Endothelial cell of umbilical vein (primary cell): ENCODE results near the gene MEIG1. TPM values are rescaled to one million over a fixed set of nuclear protein-coding genes. Genes with fewer than 3 reads are reported as not detected.

Source experiments
- BruUV-seq: library from RNA; stranded (reverse); fragments of 400-500 nt; replicated peaks from 2 replicates; lab custom pipeline; 2021; lab: Mats Ljungman, UMichigan
- CTCF ChIA-PET: fragments of 300-600, 350-600 bp; sonication (Branson Sonifier 250); formaldehyde crosslinking; loops from one replicate; lab custom pipeline; 2021; ENCODE audit warnings: antibody characterized with exemption, inconsistent platforms; lab: Charles Lee
- POLR2A ChIA-PET: fragments of 300-600, 350-600 bp; sonication (Branson Sonifier 250); formaldehyde crosslinking; loops from one replicate; lab custom pipeline; 2021; ENCODE audit warnings: antibody characterized with exemption, inconsistent platforms; lab: Charles Lee
- DNase-seq: peaks from one replicate; pipeline ENCODE4 v3.0.0-alpha.2; 2011; ENCODE audit warnings: low read depth, low spot score
- FAIRE-seq: peaks from 2 replicates; lab custom pipeline; 2011; peaks lifted over from hg19 to GRCh38; lab: Jason Lieb, UNC
- H2AFZ ChIP-seq: 2 replicates; pipeline ENCODE4 v1.6.0; 2012; ENCODE audit warnings: low read depth, low read length, control low read depth, inconsistent platforms
- H3K27ac ChIP-seq: 2 replicates; pipeline ENCODE4 v1.5.1; 2011; ENCODE audit warnings: low read depth, mild to moderate bottlenecking, control low read depth, low read length, moderate library complexity; ENCODE audit not compliant: insufficient read depth
- H3K27me3 ChIP-seq, 2 experiments: 2 replicates each; pipeline versions ENCODE4 v1.6.0 to v1.6.1; 2011; ENCODE audit warnings: low read length in 2 of 2, mixed read lengths in 1 of 2; ENCODE audit not compliant: control insufficient read depth in 2 of 2, insufficient read depth in 2 of 2
- H3K36me3 ChIP-seq, 2 experiments: 2 replicates in 1 of 2; 3 replicates in 1 of 2; pipeline ENCODE4 v1.5.1; 2011; ENCODE audit warnings: low read length in 2 of 2, mild to moderate bottlenecking in 1 of 2, moderate library complexity in 1 of 2; ENCODE audit not compliant: control insufficient read depth in 2 of 2, insufficient read depth in 2 of 2; ENCODE audit errors: extremely low read depth in 1 of 2
- H3K4me1 ChIP-seq: 3 replicates; pipeline ENCODE4 v1.5.1; 2011; ENCODE audit warnings: mild to moderate bottlenecking, low read length; ENCODE audit not compliant: control insufficient read depth, insufficient read depth; ENCODE audit errors: extremely low read depth
- H3K4me2 ChIP-seq: 2 replicates; pipeline ENCODE4 v1.6.1; 2011; ENCODE audit warnings: low read length, control low read depth, mixed read lengths; ENCODE audit not compliant: insufficient read depth
- H3K4me3 ChIP-seq, 3 experiments: fragments of 200-600 bp in 1 of 3; sonication (generic), shearing (Covaris generic) in 1 of 3; replicated peaks in 1 of 3; 2 replicates each; pipeline ENCODE4 v1.5.1; 2011 to 2016; ENCODE audit warnings: control low read depth in 3 of 3, low read length in 3 of 3, mild to moderate bottlenecking in 2 of 3, inconsistent platforms in 1 of 3, low read depth in 1 of 3, moderate library complexity in 1 of 3; ENCODE audit not compliant: insufficient read depth in 1 of 3
- H3K79me2 ChIP-seq: 2 replicates; pipeline ENCODE4 v1.6.0; 2012; ENCODE audit warnings: low read length, inconsistent platforms; ENCODE audit not compliant: control insufficient read depth, insufficient read depth
- H3K9ac ChIP-seq: replicated peaks from 2 replicates; pipeline ENCODE3; 2011; ENCODE audit warnings: low read length, control low read depth; ENCODE audit not compliant: insufficient read depth; ENCODE audit errors: extremely low read depth
- H3K9me1 ChIP-seq: replicated peaks from 3 replicates; pipeline ENCODE4 v1.6.0; 2011; ENCODE audit warnings: mild to moderate bottlenecking, low read length; ENCODE audit not compliant: control insufficient read depth, insufficient read depth; ENCODE audit errors: extremely low read depth
- H3K9me3 ChIP-seq: replicated peaks from 2 replicates; pipeline ENCODE4 v1.5.1; 2012; ENCODE audit warnings: low read length, inconsistent platforms; ENCODE audit not compliant: control insufficient read depth, insufficient read depth
- H4K20me1 ChIP-seq: replicated peaks from 2 replicates; pipeline ENCODE3; 2011; ENCODE audit warnings: mild to moderate bottlenecking, low read length; ENCODE audit not compliant: control insufficient read depth, insufficient read depth; ENCODE audit errors: extremely low read depth
- EZH2 ChIP-seq: IDR thresholded peaks from 2 replicates; pipeline ENCODE4 v1.6.1; 2012; ENCODE audit warnings: borderline replicate concordance, low read depth, mild to moderate bottlenecking, moderate library complexity, low read length, inconsistent platforms; ENCODE audit not compliant: severe bottlenecking
- FOS ChIP-seq: IDR thresholded peaks from 2 replicates; pipeline ENCODE4 v1.6.1; 2011; ENCODE audit warnings: mild to moderate bottlenecking, low read length, moderate library complexity, borderline replicate concordance; ENCODE audit not compliant: insufficient read depth
- GATA2 ChIP-seq: IDR thresholded peaks from 2 replicates; pipeline ENCODE4 v1.7.0; 2011; ENCODE audit warnings: low read depth, mild to moderate bottlenecking, moderate library complexity, mixed read lengths, low read length; ENCODE audit not compliant: insufficient read length, insufficient read depth
- JUN ChIP-seq: IDR thresholded peaks from 2 replicates; pipeline ENCODE4 v1.6.1; 2011; ENCODE audit warnings: borderline replicate concordance, low read depth; ENCODE audit not compliant: insufficient read length, insufficient read depth
- MAX ChIP-seq: IDR thresholded peaks from 2 replicates; pipeline ENCODE4 v1.6.1; 2011; ENCODE audit not compliant: insufficient read depth, insufficient read length
- MYC ChIP-seq: IDR thresholded peaks from one replicate; pipeline ENCODE4 v1.6.1; 2011; ENCODE audit warnings: mild to moderate bottlenecking, low read depth, low read length
- POLR2A ChIP-seq: IDR thresholded peaks from 2 replicates; pipeline ENCODE4 v1.6.1; 2012; ENCODE audit warnings: low read depth, mild to moderate bottlenecking, control low read depth, low read length
- POLR2AphosphoS5 ChIP-seq: IDR thresholded peaks from 2 replicates; pipeline ENCODE4 v1.6.1; 2012; ENCODE audit warnings: low read depth, mild to moderate bottlenecking, control low read depth, low read length, moderate library complexity; ENCODE audit not compliant: insufficient read depth
- dilution Hi-C: fragments of 300-500 bp; cut with MboI; formaldehyde crosslinking; loops from one replicate; pipeline ENCODE4 v1.15.0; 2019; ENCODE audit warnings: low sequenced_read_pairs; ENCODE audit not compliant: extremely low pct_ligation_motif_present
- intact Hi-C: fragments of 100-400 bp; cut with micrococcal nuclease; formaldehyde crosslinking; loops from one replicate; pipeline ENCODE4 v1.10.0; 2022
- polyA plus RNA-seq, 4 experiments: library from polyadenylated mRNA; depleted of rRNA in 3 of 4; stranded (reverse) in 3 of 4; unstranded in 1 of 4; fragments of >200 nt; gene quantifications; 2 replicates each; pipeline versions ENCODE4 v1.2.1 to v1.2.3, GENCODE V29; 2011 to 2012; ENCODE audit warnings: missing spikeins in 1 of 4
- total RNA-seq: library from RNA; stranded (reverse); gene quantifications from 2 replicates; pipeline ENCODE4 v1.2.3, GENCODE V29; 2021
- TF ChIP-seq, protein P1 (sequence below), 2 donors: IDR thresholded peaks; 1 replicate in 1 of 2; 2 replicates in 1 of 2; pipeline ENCODE4 v1.5.1; 2011; ENCODE audit warnings: low read length in 2 of 2, mild to moderate bottlenecking in 2 of 2, moderate library complexity in 2 of 2, control low read depth in 1 of 2, inconsistent platforms in 1 of 2, low read depth in 1 of 2; ENCODE audit not compliant: insufficient read depth in 1 of 2; ENCODE audit errors: extremely low read depth in 1 of 2

MEIG1 gene
- total and polyA plus RNA-seq, 2 donors (not counting 3 experiments of a cell fraction or from before 2014, with no cell fraction given) = 0.23 TPM; not detected in 1

DNA sequence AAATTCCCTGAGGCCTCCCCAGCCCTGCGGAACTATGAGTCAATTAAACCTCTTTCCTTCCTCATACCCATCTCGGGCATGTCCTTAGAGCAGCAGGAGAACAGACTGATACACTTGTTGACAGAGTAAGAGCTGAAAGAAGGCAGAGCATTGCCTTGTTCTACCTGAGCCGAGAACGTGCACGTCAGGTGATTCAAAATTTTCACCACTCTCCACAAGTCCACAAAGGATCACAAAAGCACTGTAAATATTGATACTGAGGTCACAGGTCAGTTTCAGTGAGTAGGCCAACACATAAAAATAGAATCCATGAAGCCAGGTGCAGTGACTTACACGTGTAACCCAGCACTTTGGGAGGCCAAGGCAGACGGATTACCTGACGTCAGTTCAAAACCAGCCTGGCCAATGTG lies 33.1 kb upstream of the MEIG1 start:
- dilution Hi-C loops = no loop called here
- no peak for FAIRE-seq

GRCh38 chr10:14926722-14927416 lies 32.3 kb upstream of the MEIG1 start:
- H3K4me1 ChIP-seq = no peaks in the 10 kb centered on the region
- no peak overlapping the region for H3K27ac ChIP-seq
- H3K27me3 ChIP-seq = no peaks in the 10 kb centered on the region
- no peak overlapping the region for H3K4me2 ChIP-seq
- CTCF ChIA-PET = interaction anchor here (0.7 kb wide), 1 partner anchor 26 kb away, joined by 4 read pairs; no protein-coding TSS in a partner anchor
- no peaks in the 10 kb centered on the region for H3K79me2 ChIP-seq
- peaks cover 11 to 17% of the 10 kb centered on the region in 2 experiments for H3K36me3 ChIP-seq
- H3K4me3 ChIP-seq = no peak overlapping the region
- intact Hi-C loops = no loop called here
- POLR2A ChIA-PET = no interaction called here
- FAIRE-seq = no peak
- no peak overlapping the region for H3K9ac ChIP-seq
- dilution Hi-C loops = no loop called here
- no TSS peak for BruUV-seq
- H3K9me1 ChIP-seq = no peaks in the 10 kb centered on the region
- H3K9me3 ChIP-seq = no peaks in the 10 kb centered on the region
- DNase-seq = no peak
- H4K20me1 ChIP-seq = peaks cover 2% of the 10 kb centered on the region
- no peak overlapping the region for H2AFZ ChIP-seq
- no peak for TF ChIP-seq MYC
- no peak for TF ChIP-seq EZH2
- no peak for TF ChIP-seq JUN
- no peak for TF ChIP-seq POLR2AphosphoS5
- TF ChIP-seq POLR2A = no peak
- TF ChIP-seq, protein P1, sequence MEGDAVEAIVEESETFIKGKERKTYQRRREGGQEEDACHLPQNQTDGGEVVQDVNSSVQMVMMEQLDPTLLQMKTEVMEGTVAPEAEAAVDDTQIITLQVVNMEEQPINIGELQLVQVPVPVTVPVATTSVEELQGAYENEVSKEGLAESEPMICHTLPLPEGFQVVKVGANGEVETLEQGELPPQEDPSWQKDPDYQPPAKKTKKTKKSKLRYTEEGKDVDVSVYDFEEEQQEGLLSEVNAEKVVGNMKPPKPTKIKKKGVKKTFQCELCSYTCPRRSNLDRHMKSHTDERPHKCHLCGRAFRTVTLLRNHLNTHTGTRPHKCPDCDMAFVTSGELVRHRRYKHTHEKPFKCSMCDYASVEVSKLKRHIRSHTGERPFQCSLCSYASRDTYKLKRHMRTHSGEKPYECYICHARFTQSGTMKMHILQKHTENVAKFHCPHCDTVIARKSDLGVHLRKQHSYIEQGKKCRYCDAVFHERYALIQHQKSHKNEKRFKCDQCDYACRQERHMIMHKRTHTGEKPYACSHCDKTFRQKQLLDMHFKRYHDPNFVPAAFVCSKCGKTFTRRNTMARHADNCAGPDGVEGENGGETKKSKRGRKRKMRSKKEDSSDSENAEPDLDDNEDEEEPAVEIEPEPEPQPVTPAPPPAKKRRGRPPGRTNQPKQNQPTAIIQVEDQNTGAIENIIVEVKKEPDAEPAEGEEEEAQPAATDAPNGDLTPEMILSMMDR (IDR thresholded peaks at IDR 0.05; ENCODE audit: extremely low read depth in 1 of 2, insufficient read depth in 1 of 2, low read depth in 1 of 2, low read length in 2 of 2) = no peak
- TF ChIP-seq FOS = no peak
- no peak for TF ChIP-seq MAX
- no peak for TF ChIP-seq GATA2

More for the DNA sequence above, 33.1 kb upstream of the MEIG1 start:
- ChIA-PET CTCF (no interaction called here), POLR2A (no interaction called here)
- Histone ChIP-seq H3K9me1 (no peaks in the 10 kb centered on the region), H4K20me1 (peaks cover 2% of the 10 kb centered on the region), H2AFZ (no peak overlapping the region), H3K4me2 (no peak overlapping the region), H3K4me1 (no peaks in the 10 kb centered on the region), H3K36me3 (peaks cover 11 to 13% of the 10 kb centered on the region in 2 experiments), H3K27me3 (no peaks in the 10 kb centered on the region), H3K4me3 (no peak overlapping the region), H3K9me3 (no peaks in the 10 kb centered on the region), H3K79me2 (no peaks in the 10 kb centered on the region), H3K27ac (no peak overlapping the region), H3K9ac (no peak overlapping the region)
- DNase-seq = no peak
- no peak for TF ChIP-seq POLR2A
- no peak for TF ChIP-seq POLR2AphosphoS5
- TF ChIP-seq JUN = no peak
- no peak for TF ChIP-seq FOS
- no peak for TF ChIP-seq GATA2
- no peak for TF ChIP-seq MYC
- no TSS peak for BruUV-seq
- intact Hi-C loops = no loop called here
